Panc1 (cell line): ENCODE data around the gene TAAR5. TPM values are rescaled to one million over a fixed set of nuclear protein-coding genes. Genes with fewer than 3 reads are reported as not detected.

Source experiments
- ATAC-seq: fragments of 200-7000 bp; cut with Tn5 transposase; 2 replicates; pipeline ENCODE4 v1.9.1; 2020; ENCODE audit warnings: mild to moderate bottlenecking, moderate library complexity
- BruUV-seq: library from RNA; stranded (reverse); fragments of 400-500 nt; replicated peaks from 2 replicates; lab custom pipeline; 2021; lab: Mats Ljungman, UMichigan
- CTCF ChIA-PET: fragments of 300-600 bp; sonication (Branson Sonifier 250); formaldehyde crosslinking; loops from one replicate; lab custom pipeline; 2022; ENCODE audit warnings: antibody characterized with exemption; lab: Charles Lee
- POLR2A ChIA-PET: fragments of 300-600 bp; sonication (Branson Sonifier 250); formaldehyde crosslinking; loops from one replicate; lab custom pipeline; 2022; ENCODE audit warnings: antibody characterized with exemption; lab: Charles Lee
- DNase-seq: peaks from one replicate; pipeline ENCODE4 v3.0.0-alpha.2; 2010; ENCODE audit warnings: low read depth, low spot score
- H3K27ac ChIP-seq: 2 replicates; pipeline ENCODE4 v1.5.1; 2011; ENCODE audit warnings: mild to moderate bottlenecking, low read length, inconsistent platforms
- H3K27me3 ChIP-seq: fragments of 200-500 bp; sonication (Bioruptor generic); 2 replicates; pipeline ENCODE4 v1.6.0; 2014; ENCODE audit warnings: low read length, inconsistent platforms; ENCODE audit not compliant: control insufficient read depth, insufficient read depth
- H3K36me3 ChIP-seq: fragments of 200-500 bp; sonication (Bioruptor generic); 2 replicates; pipeline ENCODE4 v1.5.1; 2014; ENCODE audit warnings: inconsistent platforms, mild to moderate bottlenecking, low read length, moderate library complexity; ENCODE audit not compliant: control insufficient read depth, insufficient read depth
- H3K4me1 ChIP-seq: 2 replicates; pipeline ENCODE4 v1.5.1; 2011; ENCODE audit warnings: inconsistent platforms, mild to moderate bottlenecking, low read length, moderate library complexity; ENCODE audit not compliant: control insufficient read depth, insufficient read depth
- H3K4me3 ChIP-seq, 2 experiments: 2 replicates each; pipeline ENCODE4 v1.5.1; 2011 to 2012; ENCODE audit warnings: low read depth in 2 of 2, low read length in 2 of 2, mild to moderate bottlenecking in 2 of 2, inconsistent platforms in 1 of 2, moderate library complexity in 1 of 2
- H3K9me3 ChIP-seq: fragments of 200-500 bp; sonication (Bioruptor generic); 2 replicates; pipeline ENCODE4 v1.5.1; 2014; ENCODE audit warnings: low read depth, mild to moderate bottlenecking, inconsistent platforms, low read length, moderate library complexity; ENCODE audit not compliant: control insufficient read depth, insufficient read depth
- POLR2AphosphoS5 ChIP-seq: IDR thresholded peaks from 2 replicates; pipeline ENCODE4 v1.6.1; 2012; ENCODE audit warnings: mild to moderate bottlenecking, low read depth, low read length, moderate library complexity
- SIN3A ChIP-seq: IDR thresholded peaks from 2 replicates; pipeline ENCODE4 v1.6.1; 2012; ENCODE audit warnings: low read depth, mild to moderate bottlenecking, low read length, moderate library complexity, borderline replicate concordance; ENCODE audit not compliant: insufficient read depth
- TCF7L2 ChIP-seq: IDR thresholded peaks from 2 replicates; pipeline ENCODE4 v1.6.1; 2011; ENCODE audit warnings: mild to moderate bottlenecking, low read depth, low read length, inconsistent platforms
- in situ Hi-C: cut with HindIII; loops from 2 replicates; pipeline ENCODE4 v1.10.0; 2016; ENCODE audit warnings: low sequenced_read_pairs, low pct_unique_long_range_greater_than_20kb
- intact Hi-C: fragments of 100-400 bp; cut with micrococcal nuclease; formaldehyde crosslinking; loops from one replicate; pipeline ENCODE4 v1.10.0; 2022; ENCODE audit not compliant: unreplicated experiment
- total RNA-seq: library from RNA; stranded (reverse); gene quantifications from one replicate; pipeline ENCODE4 v1.2.1, GENCODE V29; 2021; ENCODE audit not compliant: unreplicated experiment
- TF ChIP-seq, protein P1 (sequence below), 2 experiments: IDR thresholded peaks; 2 replicates each; pipeline ENCODE4 v1.6.1; 2011 to 2012; ENCODE audit warnings: low read depth in 2 of 2, control low read depth in 1 of 2, low read length in 1 of 2, mild to moderate bottlenecking in 1 of 2, moderate library complexity in 1 of 2; ENCODE audit not compliant: insufficient read depth in 1 of 2
- TF ChIP-seq, protein P2 (sequence below): fragments of 450-650 bp; IDR thresholded peaks from 2 replicates; pipeline ENCODE4 v1.5.1; 2017; ENCODE audit warnings: mild to moderate bottlenecking

The TAAR5 gene
- total RNA-seq, 1 experiment from 2014 or later: not detected

DNA sequence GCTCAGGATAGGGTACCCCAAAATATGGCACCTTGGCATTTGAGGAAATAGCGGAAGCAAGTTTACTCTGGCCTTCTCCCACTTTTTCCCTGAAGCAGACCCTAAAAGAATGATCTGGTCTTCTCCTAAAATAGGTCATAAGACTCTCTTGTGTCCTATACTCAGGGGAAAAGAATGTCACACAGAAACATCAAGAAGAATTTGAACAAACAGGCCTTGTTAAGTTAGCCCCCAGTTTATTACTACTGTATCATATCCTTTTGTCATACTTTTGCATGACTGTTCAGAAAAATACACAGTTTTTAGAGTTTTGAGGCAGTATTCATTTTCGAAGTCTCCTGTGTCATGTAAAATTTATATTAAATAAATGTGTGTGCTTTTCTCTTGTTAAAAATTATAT lies 22.1 kb upstream of the TAAR5 start:
- Histone ChIP-seq H3K4me1 (no peaks in the 10 kb centered on the region), H3K4me3 (no peak overlapping the region), H3K27me3 (no peaks in the 10 kb centered on the region; the same call in 1 of the 2 replicates), H3K9me3 (no peaks in the 10 kb centered on the region), H3K36me3 (no peaks in the 10 kb centered on the region), H3K27ac (no peak overlapping the region)
- DNase-seq (no peak), ATAC-seq (no peak)
- no TSS peak for BruUV-seq
- ChIA-PET POLR2A (no interaction called here), CTCF (no interaction called here)
- intact Hi-C loops (no loop called here), in situ Hi-C loops (no loop called here)
- TF ChIP-seq TCF7L2 (no peak), POLR2AphosphoS5 (no peak), SIN3A (no peak)
- TF ChIP-seq, protein P1, sequence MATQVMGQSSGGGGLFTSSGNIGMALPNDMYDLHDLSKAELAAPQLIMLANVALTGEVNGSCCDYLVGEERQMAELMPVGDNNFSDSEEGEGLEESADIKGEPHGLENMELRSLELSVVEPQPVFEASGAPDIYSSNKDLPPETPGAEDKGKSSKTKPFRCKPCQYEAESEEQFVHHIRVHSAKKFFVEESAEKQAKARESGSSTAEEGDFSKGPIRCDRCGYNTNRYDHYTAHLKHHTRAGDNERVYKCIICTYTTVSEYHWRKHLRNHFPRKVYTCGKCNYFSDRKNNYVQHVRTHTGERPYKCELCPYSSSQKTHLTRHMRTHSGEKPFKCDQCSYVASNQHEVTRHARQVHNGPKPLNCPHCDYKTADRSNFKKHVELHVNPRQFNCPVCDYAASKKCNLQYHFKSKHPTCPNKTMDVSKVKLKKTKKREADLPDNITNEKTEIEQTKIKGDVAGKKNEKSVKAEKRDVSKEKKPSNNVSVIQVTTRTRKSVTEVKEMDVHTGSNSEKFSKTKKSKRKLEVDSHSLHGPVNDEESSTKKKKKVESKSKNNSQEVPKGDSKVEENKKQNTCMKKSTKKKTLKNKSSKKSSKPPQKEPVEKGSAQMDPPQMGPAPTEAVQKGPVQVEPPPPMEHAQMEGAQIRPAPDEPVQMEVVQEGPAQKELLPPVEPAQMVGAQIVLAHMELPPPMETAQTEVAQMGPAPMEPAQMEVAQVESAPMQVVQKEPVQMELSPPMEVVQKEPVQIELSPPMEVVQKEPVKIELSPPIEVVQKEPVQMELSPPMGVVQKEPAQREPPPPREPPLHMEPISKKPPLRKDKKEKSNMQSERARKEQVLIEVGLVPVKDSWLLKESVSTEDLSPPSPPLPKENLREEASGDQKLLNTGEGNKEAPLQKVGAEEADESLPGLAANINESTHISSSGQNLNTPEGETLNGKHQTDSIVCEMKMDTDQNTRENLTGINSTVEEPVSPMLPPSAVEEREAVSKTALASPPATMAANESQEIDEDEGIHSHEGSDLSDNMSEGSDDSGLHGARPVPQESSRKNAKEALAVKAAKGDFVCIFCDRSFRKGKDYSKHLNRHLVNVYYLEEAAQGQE (IDR thresholded peaks at IDR 0.05; ENCODE audit: insufficient read depth in 1 of 2, low read depth in 2 of 2, low read length in 1 of 2): no peak
- TF ChIP-seq, protein P2, sequence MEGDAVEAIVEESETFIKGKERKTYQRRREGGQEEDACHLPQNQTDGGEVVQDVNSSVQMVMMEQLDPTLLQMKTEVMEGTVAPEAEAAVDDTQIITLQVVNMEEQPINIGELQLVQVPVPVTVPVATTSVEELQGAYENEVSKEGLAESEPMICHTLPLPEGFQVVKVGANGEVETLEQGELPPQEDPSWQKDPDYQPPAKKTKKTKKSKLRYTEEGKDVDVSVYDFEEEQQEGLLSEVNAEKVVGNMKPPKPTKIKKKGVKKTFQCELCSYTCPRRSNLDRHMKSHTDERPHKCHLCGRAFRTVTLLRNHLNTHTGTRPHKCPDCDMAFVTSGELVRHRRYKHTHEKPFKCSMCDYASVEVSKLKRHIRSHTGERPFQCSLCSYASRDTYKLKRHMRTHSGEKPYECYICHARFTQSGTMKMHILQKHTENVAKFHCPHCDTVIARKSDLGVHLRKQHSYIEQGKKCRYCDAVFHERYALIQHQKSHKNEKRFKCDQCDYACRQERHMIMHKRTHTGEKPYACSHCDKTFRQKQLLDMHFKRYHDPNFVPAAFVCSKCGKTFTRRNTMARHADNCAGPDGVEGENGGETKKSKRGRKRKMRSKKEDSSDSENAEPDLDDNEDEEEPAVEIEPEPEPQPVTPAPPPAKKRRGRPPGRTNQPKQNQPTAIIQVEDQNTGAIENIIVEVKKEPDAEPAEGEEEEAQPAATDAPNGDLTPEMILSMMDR: no peak

DNA sequence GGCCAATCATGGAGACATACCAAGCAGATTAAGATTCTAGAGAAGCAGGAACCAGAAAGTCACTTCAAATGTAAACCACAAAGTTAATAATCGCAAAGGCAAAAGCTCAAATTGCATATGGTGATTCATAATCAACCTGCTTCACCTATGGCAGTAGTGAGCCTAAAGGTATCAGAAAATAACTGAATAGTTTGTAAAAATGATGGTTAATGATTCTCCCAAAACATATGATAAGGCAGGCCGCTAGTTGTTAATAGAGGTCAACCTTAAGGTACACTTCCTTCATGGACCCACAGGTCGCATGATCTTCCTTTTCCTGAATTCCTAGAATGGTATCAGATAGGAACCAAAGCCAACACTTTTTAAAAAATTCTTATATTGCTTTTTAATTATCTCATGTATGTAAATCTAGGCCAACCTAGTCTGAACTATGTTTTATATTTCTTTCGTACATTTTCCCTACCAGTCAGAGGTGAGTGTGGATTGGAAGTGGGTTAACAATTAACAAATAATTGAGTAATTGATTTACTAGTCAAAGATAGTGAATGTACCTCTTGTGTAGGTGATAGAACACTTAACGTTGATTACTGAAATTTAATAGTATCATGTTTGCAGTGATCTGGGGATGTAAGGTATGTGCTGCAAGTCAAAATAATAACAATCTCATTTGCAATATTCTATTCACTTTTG lies 18.1 kb upstream of the TAAR5 start:
- POLR2A ChIA-PET: no interaction called here
- DNase-seq: no peak
- no peaks in the 10 kb centered on the region for H3K27me3 ChIP-seq
- no peaks in the 10 kb centered on the region for H3K9me3 ChIP-seq
- ATAC-seq: no peak
- CTCF ChIA-PET: no interaction called here
- no peaks in the 10 kb centered on the region for H3K36me3 ChIP-seq
- intact Hi-C loops: no loop called here
- no peaks in the 10 kb centered on the region for H3K4me1 ChIP-seq
- TF ChIP-seq, protein P1 (IDR thresholded peaks at IDR 0.05; ENCODE audit: insufficient read depth in 1 of 2, low read depth in 2 of 2, low read length in 1 of 2): no peak
- TF ChIP-seq TCF7L2: no peak
- TF ChIP-seq, protein P2: no peak
- TF ChIP-seq SIN3A: no peak
- no peak for TF ChIP-seq POLR2AphosphoS5
- no TSS peak for BruUV-seq
- in situ Hi-C loops: no loop called here
- no peak overlapping the region for H3K27ac ChIP-seq
- no peak overlapping the region for H3K4me3 ChIP-seq
